NCI-H1092 treated with DMSO at 0.1 percent for 48 hours (cell line): ENCODE measurements around the gene IQSEC2.

Source experiments
- DNase-seq: peaks from one replicate; lab custom pipeline; 2025; lab: John Stamatoyannopoulos, UW

IQSEC2 gene

GRCh38 chrX:53266914-53267313 lies 14.5 kb downstream of the IQSEC2 start:
- no peak for DNase-seq

- no peak for DNase-seq
Measured at GRCh38 chrX:53265771-53266574, 15.4 kb downstream of the IQSEC2 start.

- DNase-seq, result no peak
Measured at GRCh38 chrX:53263597-53264094, 17.7 kb downstream of the IQSEC2 start.

GRCh38 chrX:53262918-53263394 lies 18.4 kb downstream of the IQSEC2 start:
- DNase-seq, result no peak

- DNase-seq, result no peak
Measured at GRCh38 chrX:53262189-53262917, 19.0 kb downstream of the IQSEC2 start.

- DNase-seq, result no peak
Measured at GRCh38 chrX:53261355-53261972, 19.9 kb downstream of the IQSEC2 start.

GRCh38 chrX:53260836-53261235 lies 20.5 kb downstream of the IQSEC2 start:
- DNase-seq, result no peak

GRCh38 chrX:53257670-53258423 lies 23.5 kb downstream of the IQSEC2 start:
- DNase-seq, result no peak

GRCh38 chrX:53257166-53257565 lies 24.2 kb downstream of the IQSEC2 start:
- DNase-seq, result no peak

GRCh38 chrX:53256446-53257041 lies 24.8 kb downstream of the IQSEC2 start:
- no peak for DNase-seq

GRCh38 chrX:53255738-53256191 lies 25.6 kb downstream of the IQSEC2 start:
- no peak for DNase-seq

GRCh38 chrX:53254570-53255461 lies 26.6 kb downstream of the IQSEC2 start:
- no peak for DNase-seq

- DNase-seq, result no peak
Measured at GRCh38 chrX:53253293-53254020, 27.9 kb downstream of the IQSEC2 start.

- DNase-seq, result no peak
Measured at GRCh38 chrX:53251307-53251706, 30.1 kb downstream of the IQSEC2 start.

GRCh38 chrX:53250556-53250955 lies 30.8 kb downstream of the IQSEC2 start:
- DNase-seq, result no peak

- no peak for DNase-seq
Measured at GRCh38 chrX:53249408-53250042, 31.9 kb downstream of the IQSEC2 start.

GRCh38 chrX:53247928-53248327 lies 33.5 kb downstream of the IQSEC2 start:
- no peak for DNase-seq

GRCh38 chrX:53246231-53246630 lies 35.2 kb downstream of the IQSEC2 start:
- no peak for DNase-seq

- no peak for DNase-seq
Measured at GRCh38 chrX:53244610-53245009, 36.8 kb downstream of the IQSEC2 start.
